ENCODE results near the gene INTS1. TPM values are rescaled to one million over a fixed set of nuclear protein-coding genes. Genes with fewer than 3 reads are reported as not detected.

Gene INTS1
- total RNA-seq, 2 experiments from 2014 or later, result 78.1 to 81.7 TPM

DNA sequence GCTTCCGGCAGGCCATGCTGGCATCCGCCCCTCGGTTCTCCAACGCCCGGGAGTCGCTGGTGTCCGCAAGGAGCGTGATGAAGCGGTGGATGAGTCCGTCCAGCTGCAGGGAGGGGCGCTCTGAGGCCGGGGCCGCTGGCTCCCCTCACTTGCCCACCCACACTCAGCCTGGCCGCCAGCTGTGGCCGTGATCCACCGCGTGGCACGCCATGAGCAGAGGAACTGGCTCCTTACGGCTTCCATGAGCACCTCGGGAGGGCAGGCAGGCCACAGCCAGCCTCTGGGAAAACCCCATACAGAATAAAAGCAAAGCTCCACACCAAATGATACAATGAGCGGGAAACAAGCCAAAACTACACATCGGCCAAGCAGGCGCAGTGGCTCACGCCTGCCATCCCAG lies 29.5 kb downstream of the INTS1 start:
- intact Hi-C loops (cut with DNase I, micrococcal nuclease), result loop anchor here (1.0 to 5.0 kb wide), 3 partner anchors 42 to 249 kb away; no protein-coding TSS in a partner anchor
- Mint-ChIP-seq H3K36me3 (ENCODE audit: low read depth) (peaks cover 3% of the 10 kb centered on the region), H3K4me1 (peaks cover 5% of the 10 kb centered on the region), H3K27me3 (no peaks in the 10 kb centered on the region), H3K27ac (no peak overlapping the region), H3K9me3 (ENCODE audit: low read depth) (no peaks in the 10 kb centered on the region), H3K4me3 (no peak overlapping the region)
- ChIA-PET POLR2A (no interaction called here), CTCF (interaction anchor here (0.5 to 1.8 kb wide), 14 partner anchors 8 to 802 kb away, joined by 3 to 6 read pairs (median 4); no protein-coding TSS in a partner anchor)
- DNase-seq, result no peak
- ATAC-seq, result no peak

DNA sequence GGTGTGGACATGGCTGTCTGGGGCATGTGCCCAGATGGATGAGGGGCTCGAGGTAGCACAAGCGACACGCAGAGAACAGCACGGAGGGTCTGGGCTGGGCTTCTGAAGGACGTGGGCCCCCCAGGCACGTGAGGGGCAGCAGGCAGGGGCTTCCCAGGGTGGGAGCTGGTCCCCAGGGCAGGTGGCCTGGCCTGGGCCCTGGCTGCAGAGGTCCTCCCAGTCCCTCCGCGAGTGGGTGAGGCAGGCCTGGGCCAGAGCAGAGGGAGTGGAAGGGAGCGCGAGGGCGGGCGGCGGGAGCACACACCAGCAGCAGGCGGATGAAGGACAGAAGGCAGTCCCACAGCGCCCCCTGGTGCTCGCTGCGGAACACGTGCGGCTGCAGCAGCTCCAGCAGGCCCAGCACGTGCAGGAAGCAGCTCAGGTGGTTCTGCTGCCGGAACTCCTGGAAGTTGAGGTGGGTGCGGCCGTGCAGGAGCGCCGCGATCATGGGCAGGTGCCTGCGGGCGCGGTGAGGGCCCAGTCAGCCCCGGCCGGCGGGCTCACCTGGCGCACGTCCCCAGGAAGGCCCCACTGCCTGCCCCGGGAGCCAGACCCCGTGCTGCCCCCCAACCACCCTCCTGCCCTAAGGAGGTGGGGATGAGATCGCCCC lies 30.2 kb downstream of the INTS1 start:
- Mint-ChIP-seq H3K9me3 (ENCODE audit: low read depth) (no peaks in the 10 kb centered on the region), H3K4me3 (no peak overlapping the region), H3K4me1 (peaks cover 5% of the 10 kb centered on the region), H3K36me3 (ENCODE audit: low read depth) (peaks cover 3% of the 10 kb centered on the region), H3K27me3 (no peaks in the 10 kb centered on the region), H3K27ac (no peak overlapping the region)
- ChIA-PET CTCF (interaction anchor here (0.5 to 1.8 kb wide), 14 partner anchors 8 to 1115 kb away, joined by 3 to 6 read pairs (median 4); no protein-coding TSS in a partner anchor), POLR2A (no interaction called here)
- peak; percentile 94 for DNase-seq
- ATAC-seq, result peak; percentile 93
- intact Hi-C loops (cut with DNase I, micrococcal nuclease), result loop anchor here (1.0 to 5.0 kb wide), 3 partner anchors 42 to 249 kb away; no protein-coding TSS in a partner anchor

DNA sequence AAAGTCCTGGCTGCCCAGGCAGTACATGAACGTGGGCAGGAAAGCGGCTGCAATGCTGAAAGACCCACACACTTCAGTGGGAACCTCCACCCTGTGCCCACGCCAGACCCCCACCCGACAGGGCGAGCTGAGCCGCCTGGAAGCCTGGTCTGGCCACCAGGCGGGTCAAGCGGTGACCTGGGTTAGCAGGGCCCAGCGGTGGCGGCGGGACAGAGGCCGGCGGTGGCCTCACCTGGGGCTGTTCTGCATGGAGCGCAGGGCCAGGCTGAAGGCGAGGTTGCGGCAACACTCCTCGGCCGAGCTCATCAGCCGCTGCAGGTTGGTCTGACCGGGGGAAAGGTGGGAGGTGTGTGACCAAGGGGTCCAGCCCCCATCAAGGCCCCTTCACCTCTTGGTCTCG lies 33.3 kb downstream of the INTS1 start:
- Mint-ChIP-seq H3K4me3 (no peak overlapping the region), H3K36me3 (ENCODE audit: low read depth) (peaks cover 3% of the 10 kb centered on the region), H3K4me1 (peaks cover 5% of the 10 kb centered on the region), H3K9me3 (ENCODE audit: low read depth) (no peaks in the 10 kb centered on the region), H3K27ac (no peak overlapping the region), H3K27me3 (no peaks in the 10 kb centered on the region)
- ChIA-PET CTCF (no interaction called here), POLR2A (no interaction called here)
- intact Hi-C loops (cut with DNase I, micrococcal nuclease), result loop anchor here in 1 of 2 experiments (5.0 kb wide), 1 partner anchor 229 kb away; no protein-coding TSS in a partner anchor
- ATAC-seq (no peak), DNase-seq (no peak)

DNA sequence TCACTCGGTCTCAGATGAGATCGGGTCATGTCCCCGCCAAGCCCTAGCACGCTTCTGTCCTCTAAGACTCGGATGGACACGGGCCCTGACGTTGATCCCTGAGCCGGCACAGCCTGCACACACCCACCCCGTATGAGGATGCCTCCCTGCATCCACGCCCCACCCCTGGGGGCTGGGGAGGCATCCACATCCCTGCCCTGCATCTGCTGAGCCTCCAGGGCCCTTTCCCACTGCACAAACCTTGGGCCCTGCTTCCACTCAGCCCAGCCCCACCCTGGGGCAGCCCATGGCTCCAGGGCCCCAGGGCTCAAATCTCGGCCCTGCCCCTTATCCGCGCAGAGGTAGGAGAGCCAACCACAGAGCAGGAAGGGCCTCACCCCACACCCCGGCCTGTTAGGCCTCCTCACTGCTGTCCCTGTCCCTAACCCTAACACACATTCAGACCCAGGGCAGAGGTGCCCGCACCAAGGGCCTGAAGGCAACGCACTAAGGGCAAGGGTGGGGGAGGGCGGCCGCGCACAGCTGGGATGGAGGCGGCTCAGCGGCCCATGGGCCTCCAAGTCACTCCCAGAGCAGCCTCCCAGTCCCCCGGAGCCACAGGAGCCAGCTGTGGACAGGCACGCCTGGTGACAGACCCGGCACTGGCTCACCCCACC lies 35.4 kb downstream of the INTS1 start:
- ATAC-seq, result no peak
- no peak overlapping the region for H3K4me3 Mint-ChIP-seq
- intact Hi-C loops (cut with DNase I, micrococcal nuclease), result no loop called here
- H3K27ac Mint-ChIP-seq, result no peak overlapping the region
- no peaks in the 10 kb centered on the region for H3K36me3 Mint-ChIP-seq (ENCODE audit: low read depth)
- DNase-seq, result no peak
- no peaks in the 10 kb centered on the region for H3K27me3 Mint-ChIP-seq
- no peaks in the 10 kb centered on the region for H3K4me1 Mint-ChIP-seq
- ChIA-PET CTCF (no interaction called here), POLR2A (no interaction called here)
- H3K9me3 Mint-ChIP-seq (ENCODE audit: low read depth), result no peaks in the 10 kb centered on the region

DNA sequence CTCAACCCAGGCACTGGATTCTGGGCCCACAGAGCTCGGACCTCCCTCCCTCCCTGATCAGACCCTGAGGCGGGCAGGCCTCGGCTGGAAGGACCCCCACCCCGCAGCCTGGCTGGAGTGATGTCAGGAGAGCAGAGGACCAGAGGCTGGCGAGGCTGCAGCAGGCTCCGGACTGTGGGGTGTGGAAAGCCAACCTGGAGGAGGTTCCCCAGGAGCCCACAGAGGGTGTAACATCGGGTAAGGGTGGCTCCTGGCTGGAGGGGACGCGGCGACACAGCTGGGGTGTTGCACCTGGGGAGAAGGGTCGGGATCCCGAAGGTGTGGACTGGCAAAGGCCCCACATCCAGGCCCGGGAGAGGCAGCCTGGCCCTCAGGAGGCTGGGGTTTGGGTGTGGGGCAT lies 36.0 kb downstream of the INTS1 start:
- no peak for ATAC-seq
- H3K9me3 Mint-ChIP-seq (ENCODE audit: low read depth), result no peaks in the 10 kb centered on the region
- intact Hi-C loops (cut with DNase I, micrococcal nuclease), result no loop called here

DNA sequence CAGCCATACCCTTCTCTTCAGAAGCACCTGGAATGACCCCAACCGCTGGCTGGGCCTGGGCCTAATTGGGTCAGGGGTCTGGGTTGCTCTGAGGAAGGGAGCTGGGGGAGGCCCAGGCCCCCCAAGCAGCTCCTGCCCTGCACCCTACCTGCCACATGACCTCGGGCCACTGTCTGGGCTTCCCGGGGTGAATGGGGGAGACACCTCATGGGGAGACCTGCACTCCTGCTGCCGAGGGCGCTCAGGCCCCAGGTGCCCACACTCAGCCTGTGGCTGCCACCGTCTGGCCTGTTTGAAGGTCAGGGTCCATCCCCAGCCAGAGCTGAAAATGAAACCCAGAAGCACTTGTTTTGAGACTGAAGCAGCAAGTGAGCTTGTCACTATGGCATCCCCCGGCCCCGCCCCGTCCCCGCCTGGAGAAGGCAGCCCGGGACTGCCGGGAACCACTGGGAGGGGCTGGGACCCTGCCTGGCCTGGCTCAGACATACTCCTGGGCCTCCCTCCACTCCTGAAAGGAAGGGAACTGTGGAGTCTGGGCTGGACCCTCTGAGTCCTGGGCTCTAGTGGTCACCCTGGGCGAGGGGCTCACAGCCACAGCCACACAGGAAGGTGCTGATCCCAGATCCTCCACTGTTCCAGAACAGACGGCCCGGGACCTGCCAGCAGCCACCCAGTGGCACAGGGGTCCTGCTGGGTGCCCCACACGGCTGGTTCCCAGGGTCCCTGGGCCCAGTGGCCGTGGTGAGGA lies 37.5 kb downstream of the INTS1 start:
- Mint-ChIP-seq H3K4me1 (no peaks in the 10 kb centered on the region), H3K36me3 (ENCODE audit: low read depth) (no peaks in the 10 kb centered on the region), H3K27ac (no peak overlapping the region), H3K27me3 (no peaks in the 10 kb centered on the region), H3K9me3 (ENCODE audit: low read depth) (no peaks in the 10 kb centered on the region), H3K4me3 (no peak overlapping the region)
- ATAC-seq (no peak), DNase-seq (no peak)
- ChIA-PET CTCF (no interaction called here), POLR2A (interaction anchor here (0.6 kb wide), 1 partner anchor 57 kb away, joined by 3 read pairs; no protein-coding TSS in a partner anchor)
- intact Hi-C loops (cut with DNase I, micrococcal nuclease), result no loop called here

More for the DNA sequence above, 36.0 kb downstream of the INTS1 start:
- CTCF ChIA-PET, result no interaction called here
- Mint-ChIP-seq H3K27me3 (no peaks in the 10 kb centered on the region), H3K36me3 (ENCODE audit: low read depth) (no peaks in the 10 kb centered on the region), H3K4me3 (no peak overlapping the region), H3K27ac (no peak overlapping the region), H3K4me1 (no peaks in the 10 kb centered on the region)
- POLR2A ChIA-PET, result no interaction called here
- DNase-seq, result no peak

DNA sequence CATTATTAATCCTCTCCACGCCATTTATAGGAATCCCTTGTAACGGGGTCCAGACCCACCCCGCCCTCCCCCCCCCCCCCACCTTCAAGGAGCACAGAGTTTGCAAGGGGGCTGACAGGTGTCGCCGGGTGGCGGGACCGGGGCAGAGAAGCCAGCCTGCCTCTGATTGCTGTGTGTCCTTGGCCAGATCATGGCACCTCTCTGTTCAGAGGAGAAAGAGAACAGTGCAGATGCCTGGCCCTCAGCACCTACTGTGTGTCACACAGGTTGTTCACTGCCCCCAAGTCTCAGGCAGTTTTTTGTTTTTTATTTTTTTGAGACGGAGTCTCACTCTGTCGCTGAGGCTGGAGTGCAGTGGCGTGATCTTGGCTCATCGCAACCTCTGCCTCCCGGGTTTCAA lies 39.5 kb downstream of the INTS1 start:
- ChIA-PET POLR2A (no interaction called here), CTCF (interaction anchor here (1.3 kb wide), 1 partner anchor 10 kb away, joined by 4 read pairs; no protein-coding TSS in a partner anchor)
- Mint-ChIP-seq H3K4me3 (no peak overlapping the region), H3K27me3 (no peaks in the 10 kb centered on the region), H3K9me3 (ENCODE audit: low read depth) (no peaks in the 10 kb centered on the region), H3K36me3 (ENCODE audit: low read depth) (no peaks in the 10 kb centered on the region), H3K27ac (no peak overlapping the region), H3K4me1 (peaks cover 3% of the 10 kb centered on the region)
- ATAC-seq (no peak), DNase-seq (no peak)
- intact Hi-C loops (cut with DNase I, micrococcal nuclease), result no loop called here

DNA sequence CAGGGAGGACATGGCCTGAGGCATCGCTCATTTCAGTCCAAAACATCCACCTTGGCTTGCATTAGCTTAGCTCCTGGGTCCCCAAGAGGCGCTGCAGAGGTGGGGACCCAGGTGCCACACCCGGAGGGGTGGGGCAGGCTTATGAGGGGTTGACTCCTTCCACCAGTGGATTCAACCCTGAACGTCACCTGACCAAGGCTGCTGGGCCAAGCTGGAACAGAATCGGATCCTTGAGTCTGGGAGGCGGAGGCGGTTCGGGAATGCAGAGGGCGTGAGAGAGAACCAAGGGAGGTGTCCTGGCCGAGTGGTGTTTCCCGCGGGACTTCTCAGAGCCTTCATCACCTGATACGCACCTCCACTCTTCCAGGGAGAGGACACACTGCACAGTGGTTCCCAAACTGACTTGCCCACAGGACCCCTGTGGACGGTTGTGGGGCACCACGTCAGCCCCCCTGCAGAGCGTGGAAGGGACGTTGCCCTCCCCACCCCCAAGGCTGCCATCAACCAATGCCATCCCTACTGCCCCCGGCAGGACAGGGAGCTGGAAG lies 40.4 kb downstream of the INTS1 start:
- ATAC-seq, result no peak
- CTCF ChIA-PET, result interaction anchor here (0.6 kb wide), 3 partner anchors 309 to 988 kb away, joined by 3 to 4 read pairs (median 3); no protein-coding TSS in a partner anchor
- no peak for DNase-seq
- H3K27me3 Mint-ChIP-seq, result no peaks in the 10 kb centered on the region
- H3K36me3 Mint-ChIP-seq (ENCODE audit: low read depth), result no peaks in the 10 kb centered on the region
- H3K4me1 Mint-ChIP-seq, result peaks cover 3% of the 10 kb centered on the region
- H3K4me3 Mint-ChIP-seq, result no peak overlapping the region
- POLR2A ChIA-PET, result no interaction called here
- no peaks in the 10 kb centered on the region for H3K9me3 Mint-ChIP-seq (ENCODE audit: low read depth)
- no peak overlapping the region for H3K27ac Mint-ChIP-seq
- intact Hi-C loops (cut with DNase I, micrococcal nuclease), result no loop called here

DNA sequence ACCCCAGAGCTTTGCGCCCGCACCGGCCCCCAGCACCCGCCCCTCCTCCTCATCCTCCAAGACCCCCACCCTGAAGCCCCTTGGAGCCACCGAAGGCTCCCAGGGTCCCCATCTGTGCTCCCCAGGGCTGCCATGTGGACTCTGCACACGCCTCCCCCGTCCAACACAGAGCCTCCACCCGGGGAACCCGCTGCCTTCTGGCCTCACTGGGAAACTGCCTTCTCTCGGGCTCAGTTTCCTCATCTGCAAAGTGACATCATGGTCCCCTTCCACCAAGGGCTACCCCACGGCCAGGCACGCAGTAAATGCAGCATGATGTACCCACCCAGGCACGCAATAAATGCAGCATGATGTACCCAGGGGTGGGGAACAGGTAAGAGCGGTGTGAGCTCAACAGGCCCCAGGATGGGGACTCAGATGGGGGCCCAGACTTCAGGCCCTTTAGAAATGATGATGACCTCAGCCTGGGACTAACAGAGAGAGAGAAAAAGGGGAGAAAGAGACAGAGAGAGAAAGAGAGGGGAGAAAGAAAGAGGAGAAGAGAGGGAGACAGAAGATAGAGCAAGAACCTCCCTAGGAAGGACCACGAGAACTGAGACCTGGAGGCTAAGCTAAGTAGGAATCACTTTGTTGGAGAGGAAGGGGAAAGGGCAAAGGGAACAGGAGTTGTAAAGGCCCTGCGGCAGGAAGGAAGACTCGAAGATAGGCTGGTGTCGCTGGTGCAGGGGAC lies 42.4 kb downstream of the INTS1 start:
- POLR2A ChIA-PET, result no interaction called here
- intact Hi-C loops (cut with DNase I, micrococcal nuclease), result no loop called here
- Mint-ChIP-seq H3K27ac (no peak overlapping the region), H3K9me3 (ENCODE audit: low read depth) (no peaks in the 10 kb centered on the region), H3K4me3 (no peak overlapping the region), H3K4me1 (peaks cover 7% of the 10 kb centered on the region), H3K27me3 (no peaks in the 10 kb centered on the region), H3K36me3 (ENCODE audit: low read depth) (no peaks in the 10 kb centered on the region)
- no peak for ATAC-seq
- CTCF ChIA-PET, result interaction anchor here (0.7 to 1.8 kb wide), 2 partner anchors 12 to 64 kb away, joined by 4 to 6 read pairs; no protein-coding TSS in a partner anchor
- no peak for DNase-seq

DNA sequence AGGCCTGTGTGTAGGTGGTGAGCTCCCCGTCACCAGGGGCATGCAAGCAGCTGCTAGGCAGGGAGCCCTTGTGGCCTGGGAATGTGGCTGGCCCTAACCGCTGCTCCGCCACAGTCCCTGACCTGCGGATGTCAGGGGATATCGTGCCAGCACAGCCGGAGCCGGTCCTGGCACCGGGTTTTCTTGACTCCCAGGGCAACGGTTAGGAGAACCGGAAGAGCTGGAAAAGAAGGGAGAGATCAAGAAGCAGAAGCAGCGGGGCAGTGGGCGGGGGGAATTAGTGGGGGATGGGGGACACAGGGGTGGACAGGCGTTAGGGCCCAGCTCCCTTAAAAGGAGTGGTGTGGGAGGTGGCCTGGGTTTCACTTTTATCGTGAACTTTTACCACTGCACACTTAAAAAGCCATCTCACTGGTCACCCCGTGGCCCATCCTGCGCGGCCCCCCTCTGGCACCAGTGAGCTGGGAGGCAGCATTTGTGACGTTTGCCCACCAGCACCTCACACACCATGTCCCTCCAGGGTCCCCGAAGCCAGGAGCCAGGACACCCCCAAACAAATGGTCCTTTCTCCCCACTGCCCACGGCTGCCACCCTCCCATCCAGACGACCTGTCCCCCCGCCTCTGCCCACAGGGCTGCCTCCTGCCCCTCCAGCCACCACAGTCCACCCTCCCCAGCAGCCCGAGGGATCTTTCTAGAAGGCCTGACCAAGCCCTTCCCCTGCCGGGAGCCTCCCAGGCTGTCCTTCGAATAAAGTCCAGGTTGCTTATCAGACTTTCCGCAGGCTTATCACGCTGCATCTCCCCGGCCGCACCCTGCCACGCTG lies 43.2 kb downstream of the INTS1 start:
- H3K4me3 Mint-ChIP-seq, result no peak overlapping the region
- CTCF ChIA-PET, result interaction anchor here (0.7 to 0.8 kb wide), 2 partner anchors 13 to 63 kb away, joined by 4 read pairs; no protein-coding TSS in a partner anchor
- DNase-seq, result no peak

More for the DNA sequence above, 43.2 kb downstream of the INTS1 start:
- H3K4me1 Mint-ChIP-seq, result peaks cover 7% of the 10 kb centered on the region
- intact Hi-C loops (cut with DNase I, micrococcal nuclease), result no loop called here
- no peaks in the 10 kb centered on the region for H3K27me3 Mint-ChIP-seq
- no peak for ATAC-seq
- POLR2A ChIA-PET, result no interaction called here
- H3K27ac Mint-ChIP-seq, result no peak overlapping the region
- H3K36me3 Mint-ChIP-seq (ENCODE audit: low read depth), result no peaks in the 10 kb centered on the region
- H3K9me3 Mint-ChIP-seq (ENCODE audit: low read depth), result no peaks in the 10 kb centered on the region

Data from activated CD4-positive, alpha-beta T cell treated with anti-CD3 and anti-CD28 coated beads for 36 hours (primary cell).